ENCODE results near the gene DDX11. TPM values are rescaled to one million over a fixed set of nuclear protein-coding genes. Genes with fewer than 3 reads are reported as not detected.
"Not testable (repeated sequence)": the region's sequence is repeated elsewhere in the genome, so short reads cannot be mapped to it uniquely, and the experiment has no call there.

DDX11 gene
- total and polyA plus RNA-seq, 2 donors: 19.6 to 36.5 TPM

DNA sequence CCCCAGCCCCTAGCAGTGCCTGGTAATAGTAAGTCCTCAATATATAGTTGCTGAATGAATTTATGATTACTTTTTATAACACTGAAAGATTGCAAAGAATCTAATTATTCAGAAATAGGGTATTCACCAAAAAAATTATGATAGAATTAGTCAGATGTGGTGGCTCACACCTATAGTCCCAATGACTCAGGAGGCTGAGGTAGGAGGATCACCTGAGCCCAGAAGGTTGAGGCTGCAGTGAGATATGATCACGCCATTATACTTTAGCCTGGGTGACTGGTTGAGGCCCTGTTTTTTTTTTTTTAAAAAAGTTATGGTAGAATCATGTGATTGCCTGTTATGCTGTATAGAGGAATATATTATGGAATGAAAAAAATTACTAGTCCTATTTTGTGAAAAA, 21.5 kb upstream of the DDX11 start:
- H3K9me3 ChIP-seq (ENCODE audit: control insufficient read depth in 2 of 2, insufficient read depth in 1 of 2, low read length in 1 of 2); H3K4me3 ChIP-seq (ENCODE audit: low read length in 2 of 2); H3K27me3 ChIP-seq (ENCODE audit: control insufficient read depth in 2 of 2, insufficient read depth in 1 of 2, low read length in 1 of 2); H3K36me3 ChIP-seq (ENCODE audit: control insufficient read depth in 2 of 2, insufficient read depth in 2 of 2, low read length in 1 of 2); DNase-seq (ENCODE audit: low read depth in 6 of 9, low spot score in 9 of 9): not testable (repeated sequence)
- 100% methylated on average over 1 of the region's 1 CpG for WGBS
- Histone ChIP-seq H3K27ac (ENCODE audit: low read depth in 1 of 2, low read length in 1 of 2) (peak overlapping the region in 1 of 2 donors; percentile 88), H3K4me1 (ENCODE audit: control insufficient read depth in 2 of 2, insufficient read depth in 2 of 2, low read length in 2 of 2) (peaks cover 0 to 28% of the 10 kb centered on the region in 2 donors)

DNA sequence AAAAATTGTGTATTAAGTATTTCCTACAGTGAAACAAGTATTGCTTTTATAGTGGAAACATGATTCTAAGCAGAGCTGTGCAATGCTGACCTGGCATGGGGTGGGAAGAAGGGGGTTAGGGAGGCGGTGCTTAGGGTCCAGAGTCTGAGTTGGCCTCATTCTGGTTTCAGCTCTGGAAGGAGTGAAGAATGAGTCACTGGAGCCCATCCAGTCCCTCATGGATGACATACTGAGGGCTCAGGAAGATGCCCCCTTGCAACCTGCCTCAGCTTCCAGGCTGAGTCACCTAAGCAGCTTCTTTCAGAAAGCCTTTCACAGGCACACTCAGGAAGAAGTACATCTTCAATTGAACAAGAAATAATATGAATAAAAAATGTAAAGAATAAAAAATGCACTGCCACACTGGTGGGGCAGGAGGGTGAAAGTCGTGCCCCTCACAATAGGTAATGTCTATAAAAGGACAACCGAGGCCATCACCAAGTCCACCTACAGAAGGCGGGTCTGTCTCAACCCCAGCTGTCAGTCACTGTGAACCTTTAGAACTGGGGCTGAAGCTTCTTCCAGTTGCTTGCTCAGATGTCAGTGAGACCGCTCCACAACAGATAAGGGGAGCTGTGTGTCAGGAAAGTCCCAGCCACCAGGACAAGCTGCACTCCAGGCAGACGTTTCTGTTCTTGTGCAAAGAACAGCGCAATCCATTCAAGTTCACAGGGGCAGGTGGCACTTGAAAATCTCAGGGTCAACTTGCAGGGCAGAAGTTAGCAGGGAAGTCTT, 20.8 kb upstream of the DDX11 start:
- H3K9me3 ChIP-seq (ENCODE audit: control insufficient read depth in 2 of 2, insufficient read depth in 1 of 2, low read length in 1 of 2); H3K27me3 ChIP-seq (ENCODE audit: control insufficient read depth in 2 of 2, insufficient read depth in 1 of 2, low read length in 1 of 2); H3K36me3 ChIP-seq (ENCODE audit: control insufficient read depth in 2 of 2, insufficient read depth in 2 of 2, low read length in 1 of 2); DNase-seq (ENCODE audit: low read depth in 6 of 9, low spot score in 9 of 9); H3K4me3 ChIP-seq (ENCODE audit: low read length in 2 of 2): not testable (repeated sequence)
- 85% methylated on average over 7 of the region's 7 CpGs for WGBS
- H3K4me1 ChIP-seq (ENCODE audit: control insufficient read depth in 2 of 2, insufficient read depth in 2 of 2, low read length in 2 of 2): peaks cover 0 to 28% of the 10 kb centered on the region in 2 donors
- H3K27ac ChIP-seq (ENCODE audit: low read depth in 1 of 2, low read length in 1 of 2): peak overlapping the region in 1 of 2 donors; percentile 88

GRCh38 chr12:31053944-31054343, 19.7 kb upstream of the DDX11 start:
- not testable (repeated sequence) for H3K27me3 ChIP-seq (ENCODE audit: control insufficient read depth in 2 of 2, insufficient read depth in 1 of 2, low read length in 1 of 2); H3K4me3 ChIP-seq (ENCODE audit: low read length in 2 of 2); H3K36me3 ChIP-seq (ENCODE audit: control insufficient read depth in 2 of 2, insufficient read depth in 2 of 2, low read length in 1 of 2); H3K9me3 ChIP-seq (ENCODE audit: control insufficient read depth in 2 of 2, insufficient read depth in 1 of 2, low read length in 1 of 2)
- WGBS: 88% methylated on average over 1 of the region's 1 CpG
- Histone ChIP-seq H3K27ac (ENCODE audit: low read depth in 1 of 2, low read length in 1 of 2) (peak overlapping the region in 1 of 2 donors; percentile 26), H3K4me1 (ENCODE audit: control insufficient read depth in 2 of 2, insufficient read depth in 2 of 2, low read length in 2 of 2) (peaks cover 0 to 28% of the 10 kb centered on the region in 2 donors)
- peak in 1 of 9 donors; percentile 56 for DNase-seq (ENCODE audit: low read depth in 6 of 9, low spot score in 9 of 9)

- no peaks in the 10 kb centered on the region for H3K36me3 ChIP-seq (ENCODE audit: control insufficient read depth in 2 of 2, insufficient read depth in 2 of 2, low read length in 1 of 2)
- peaks cover 0 to 16% of the 10 kb centered on the region in 2 donors for H3K4me1 ChIP-seq (ENCODE audit: control insufficient read depth in 2 of 2, insufficient read depth in 2 of 2, low read length in 2 of 2)
- no peak overlapping the region for H3K4me3 ChIP-seq (ENCODE audit: low read length in 2 of 2)
- no peak overlapping the region for H3K27ac ChIP-seq (ENCODE audit: low read depth in 1 of 2, low read length in 1 of 2)
- no peaks in the 10 kb centered on the region for H3K27me3 ChIP-seq (ENCODE audit: control insufficient read depth in 2 of 2, insufficient read depth in 1 of 2, low read length in 1 of 2)
- 97% methylated on average over 4 of the region's 4 CpGs for WGBS
- no peaks in the 10 kb centered on the region for H3K9me3 ChIP-seq (ENCODE audit: control insufficient read depth in 2 of 2, insufficient read depth in 1 of 2, low read length in 1 of 2)
- DNase-seq (ENCODE audit: low read depth in 6 of 9, low spot score in 9 of 9): no peak
Measured at GRCh38 chr12:31057671-31058070, 16.0 kb upstream of the DDX11 start.

- not testable (repeated sequence) for H3K27ac ChIP-seq (ENCODE audit: low read depth in 1 of 2, low read length in 1 of 2); H3K4me1 ChIP-seq (ENCODE audit: control insufficient read depth in 2 of 2, insufficient read depth in 2 of 2, low read length in 2 of 2); H3K27me3 ChIP-seq (ENCODE audit: control insufficient read depth in 2 of 2, insufficient read depth in 1 of 2, low read length in 1 of 2); DNase-seq (ENCODE audit: low read depth in 6 of 9, low spot score in 9 of 9); H3K36me3 ChIP-seq (ENCODE audit: control insufficient read depth in 2 of 2, insufficient read depth in 2 of 2, low read length in 1 of 2); H3K9me3 ChIP-seq (ENCODE audit: control insufficient read depth in 2 of 2, insufficient read depth in 1 of 2, low read length in 1 of 2); H3K4me3 ChIP-seq (ENCODE audit: low read length in 2 of 2)
- WGBS: 97% methylated on average over 3 of the region's 3 CpGs
Measured at GRCh38 chr12:31066196-31066595, 7.5 kb upstream of the DDX11 start.

GRCh38 chr12:31067656-31068055, 6.0 kb upstream of the DDX11 start:
- H3K9me3 ChIP-seq (ENCODE audit: control insufficient read depth in 2 of 2, insufficient read depth in 1 of 2, low read length in 1 of 2); H3K27ac ChIP-seq (ENCODE audit: low read depth in 1 of 2, low read length in 1 of 2); H3K27me3 ChIP-seq (ENCODE audit: control insufficient read depth in 2 of 2, insufficient read depth in 1 of 2, low read length in 1 of 2); DNase-seq (ENCODE audit: low read depth in 6 of 9, low spot score in 9 of 9); H3K4me1 ChIP-seq (ENCODE audit: control insufficient read depth in 2 of 2, insufficient read depth in 2 of 2, low read length in 2 of 2); H3K36me3 ChIP-seq (ENCODE audit: control insufficient read depth in 2 of 2, insufficient read depth in 2 of 2, low read length in 1 of 2); H3K4me3 ChIP-seq (ENCODE audit: low read length in 2 of 2): not testable (repeated sequence)
- 98% methylated on average over 2 of the region's 2 CpGs for WGBS

GRCh38 chr12:31070971-31071740, 2.5 kb upstream of the DDX11 start:
- DNase-seq (ENCODE audit: low read depth in 6 of 9, low spot score in 9 of 9); H3K9me3 ChIP-seq (ENCODE audit: control insufficient read depth in 2 of 2, insufficient read depth in 1 of 2, low read length in 1 of 2); H3K36me3 ChIP-seq (ENCODE audit: control insufficient read depth in 2 of 2, insufficient read depth in 2 of 2, low read length in 1 of 2); H3K4me3 ChIP-seq (ENCODE audit: low read length in 2 of 2); H3K27me3 ChIP-seq (ENCODE audit: control insufficient read depth in 2 of 2, insufficient read depth in 1 of 2, low read length in 1 of 2); H3K27ac ChIP-seq (ENCODE audit: low read depth in 1 of 2, low read length in 1 of 2): not testable (repeated sequence)
- peaks cover 0 to 12% of the 10 kb centered on the region in 2 donors for H3K4me1 ChIP-seq (ENCODE audit: control insufficient read depth in 2 of 2, insufficient read depth in 2 of 2, low read length in 2 of 2)
- 90% methylated on average over 50 of the region's 53 CpGs for WGBS

DNA sequence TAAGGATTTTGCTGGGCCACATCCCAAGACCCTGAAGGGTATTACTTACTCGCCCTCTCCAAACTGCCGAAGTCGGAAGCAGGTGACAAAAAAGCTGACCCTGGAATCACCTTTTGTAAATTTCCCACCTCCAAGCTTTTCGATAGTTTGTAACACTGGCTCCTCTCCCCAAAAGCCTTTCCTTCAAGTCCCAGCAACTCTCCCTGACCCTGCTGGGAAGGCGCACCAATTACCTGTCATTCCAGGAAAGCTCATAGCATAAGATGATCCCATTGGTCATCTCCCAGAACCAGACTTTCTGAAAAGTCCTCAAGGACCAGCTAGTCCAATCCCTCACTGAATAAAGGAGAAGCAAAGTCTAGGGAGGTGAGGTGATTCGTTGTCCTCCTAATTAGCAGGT, 698 bp upstream of the DDX11 start:
- not testable (repeated sequence) for H3K27ac ChIP-seq (ENCODE audit: low read depth in 1 of 2, low read length in 1 of 2); H3K36me3 ChIP-seq (ENCODE audit: control insufficient read depth in 2 of 2, insufficient read depth in 2 of 2, low read length in 1 of 2); H3K9me3 ChIP-seq (ENCODE audit: control insufficient read depth in 2 of 2, insufficient read depth in 1 of 2, low read length in 1 of 2); H3K27me3 ChIP-seq (ENCODE audit: control insufficient read depth in 2 of 2, insufficient read depth in 1 of 2, low read length in 1 of 2); DNase-seq (ENCODE audit: low read depth in 6 of 9, low spot score in 9 of 9)
- Histone ChIP-seq H3K4me1 (ENCODE audit: control insufficient read depth in 2 of 2, insufficient read depth in 2 of 2, low read length in 2 of 2) (peaks cover 0 to 12% of the 10 kb centered on the region in 2 donors), H3K4me3 (ENCODE audit: low read length in 2 of 2) (peak overlapping the region; percentile 63 to 76)
- 72% methylated on average over 6 of the region's 6 CpGs for WGBS

DNA sequence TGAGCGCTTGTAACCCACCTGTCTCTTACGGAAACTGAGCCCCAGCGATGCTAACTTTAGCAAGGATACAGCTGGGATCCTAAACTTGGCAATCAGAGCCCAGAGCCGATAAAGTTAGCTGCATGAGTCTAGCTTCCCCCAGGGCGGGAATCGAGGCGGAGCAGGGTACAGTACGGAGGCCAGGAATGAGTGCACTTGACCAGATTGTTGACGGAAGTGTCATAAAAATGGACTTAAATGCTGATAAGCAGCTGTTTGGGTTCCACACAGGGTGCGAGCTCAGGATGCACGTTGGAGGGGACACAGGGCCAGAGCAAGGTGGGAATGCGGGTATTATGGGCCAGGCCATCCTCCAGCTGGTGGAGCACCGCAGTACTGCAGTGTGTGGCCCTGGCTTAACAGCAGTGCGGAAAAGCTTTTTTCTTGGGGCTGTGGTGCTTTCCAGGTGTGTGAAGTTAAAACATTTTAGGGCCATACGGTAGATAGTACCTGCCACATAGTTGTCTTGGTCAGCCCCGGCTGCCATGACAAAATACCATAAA, 744 bp downstream of the DDX11 start:
- peak overlapping the region; percentile 85 to 88 for H3K27ac ChIP-seq (ENCODE audit: low read depth in 1 of 2, low read length in 1 of 2)

More for the DNA sequence above, 744 bp downstream of the DDX11 start:
- DNase-seq (ENCODE audit: low read depth in 6 of 9, low spot score in 9 of 9): peak in 2 of 9 donors; percentile 20 to 43
- peaks cover 0 to 12% of the 10 kb centered on the region in 2 donors for H3K4me1 ChIP-seq (ENCODE audit: control insufficient read depth in 2 of 2, insufficient read depth in 2 of 2, low read length in 2 of 2)
- WGBS: 3% methylated on average over 16 of the region's 16 CpGs
- peak overlapping the region; percentile 63 to 76 for H3K4me3 ChIP-seq (ENCODE audit: low read length in 2 of 2)
- H3K9me3 ChIP-seq (ENCODE audit: control insufficient read depth in 2 of 2, insufficient read depth in 1 of 2, low read length in 1 of 2); H3K27me3 ChIP-seq (ENCODE audit: control insufficient read depth in 2 of 2, insufficient read depth in 1 of 2, low read length in 1 of 2); H3K36me3 ChIP-seq (ENCODE audit: control insufficient read depth in 2 of 2, insufficient read depth in 2 of 2, low read length in 1 of 2): not testable (repeated sequence)

Data from thymus (tissue), 11 donors.